Mononuclear cell (primary cell): ENCODE results near the gene GJC3. TPM values are rescaled to one million over a fixed set of nuclear protein-coding genes. Genes with fewer than 3 reads are reported as not detected.

Experiments used
- total RNA-seq: library from RNA; depleted of rRNA; stranded (reverse); fragments of >200 nt; gene quantifications from one replicate; pipeline ENCODE4 v1.2.3, GENCODE V29; 2012

Gene GJC3
- total RNA-seq, 1 donor, result 0.63 TPM

Other genes with a start within 250 kb of the GJC3 start
- gene CYP3A5, start 249.6 kb downstream of the GJC3 start, total RNA-seq, result 0.10 TPM
- gene CYP3A7, start 194.4 kb downstream of the GJC3 start, total RNA-seq, result not detected
- gene CYP3A4, start 145.4 kb downstream of the GJC3 start, total RNA-seq, result not detected
- gene CYP3A43, start 101.6 kb downstream of the GJC3 start, total RNA-seq, result not detected
- gene OR2AE1, start 52.6 kb downstream of the GJC3 start, total RNA-seq, result not detected
- 23.2 TPM for gene TRIM4, start 10.1 kb downstream of the GJC3 start, total RNA-seq
- gene AZGP1, start 46.4 kb upstream of the GJC3 start, total RNA-seq, result not detected
- 41.3 TPM for gene ZKSCAN1, start 86.0 kb upstream of the GJC3 start, total RNA-seq
- gene ZSCAN21, start 120.2 kb upstream of the GJC3 start, total RNA-seq, result 2.0 TPM
- 37.4 TPM for gene ZNF3, start 152.1 kb upstream of the GJC3 start, total RNA-seq
- gene COPS6, start 159.3 kb upstream of the GJC3 start, total RNA-seq, result 18.4 TPM
- gene MCM7, start 171.8 kb upstream of the GJC3 start, total RNA-seq, result 33.8 TPM
- gene AP4M1, start 172.0 kb upstream of the GJC3 start, total RNA-seq, result 2.8 TPM
- gene TAF6, start 189.7 kb upstream of the GJC3 start, total RNA-seq, result 16.1 TPM
- 13.3 TPM for gene CNPY4, start 190.0 kb upstream of the GJC3 start, total RNA-seq
- gene MBLAC1, start 197.3 kb upstream of the GJC3 start, total RNA-seq, result 1.5 TPM
- 102 TPM for gene LAMTOR4, start 219.3 kb upstream of the GJC3 start, total RNA-seq
- gene TRAPPC14, start 229.1 kb upstream of the GJC3 start, total RNA-seq, result 19.1 TPM
- 1.8 TPM for gene GAL3ST4, start 239.0 kb upstream of the GJC3 start, total RNA-seq
- 2.3 TPM for gene GPC2, start 247.8 kb upstream of the GJC3 start, total RNA-seq
- 6.7 TPM for gene STAG3, start 248.3 kb upstream of the GJC3 start, total RNA-seq